Fibroblast of skin of abdomen (primary cell): ENCODE data around the gene HTT.
A peak's percentile ranks its signal among the peaks of the same experiment; 100 is the strongest.

Experiments used
- DNase-seq: peaks from one replicate; pipeline ENCODE4 v3.0.0-alpha.2; 2013

Gene HTT

DNA sequence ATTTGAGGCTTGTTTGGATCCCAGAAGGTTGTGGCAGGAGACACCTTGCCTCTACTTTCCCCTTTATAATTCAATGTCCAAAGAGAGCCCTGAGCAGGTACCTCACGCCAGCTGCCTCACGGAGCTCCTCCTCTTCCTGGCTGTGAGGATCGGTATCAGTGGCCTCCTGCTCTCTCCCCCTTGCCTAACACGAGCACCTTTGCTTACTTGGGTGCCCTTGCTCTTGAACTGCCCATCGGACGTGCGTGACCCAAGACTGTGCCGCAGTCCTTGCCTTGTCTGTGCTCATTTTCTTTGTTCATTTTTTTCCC lies 146.7 kb downstream of the HTT start:
- DNase-seq, result no peak

DNA sequence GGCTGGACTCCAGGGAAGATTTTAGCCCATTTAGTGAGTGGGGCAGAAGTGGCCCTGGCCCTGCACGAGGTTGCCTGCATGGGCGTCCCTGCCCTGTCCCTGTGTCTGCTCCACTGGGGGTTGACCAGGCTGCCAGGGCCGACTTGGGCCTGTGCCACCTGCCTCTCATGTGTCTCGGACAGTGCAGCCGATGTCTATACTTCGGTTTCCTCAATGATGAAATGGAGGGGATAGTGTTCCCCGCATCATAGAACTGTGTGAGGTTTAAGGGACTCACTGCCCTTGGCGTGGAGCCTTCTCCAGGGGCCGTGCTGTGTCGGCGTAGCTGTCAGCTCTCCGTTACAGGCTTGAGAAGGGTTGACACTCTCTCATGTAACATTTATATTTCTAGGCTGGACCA lies 147.5 kb downstream of the HTT start:
- no peak for DNase-seq

DNA sequence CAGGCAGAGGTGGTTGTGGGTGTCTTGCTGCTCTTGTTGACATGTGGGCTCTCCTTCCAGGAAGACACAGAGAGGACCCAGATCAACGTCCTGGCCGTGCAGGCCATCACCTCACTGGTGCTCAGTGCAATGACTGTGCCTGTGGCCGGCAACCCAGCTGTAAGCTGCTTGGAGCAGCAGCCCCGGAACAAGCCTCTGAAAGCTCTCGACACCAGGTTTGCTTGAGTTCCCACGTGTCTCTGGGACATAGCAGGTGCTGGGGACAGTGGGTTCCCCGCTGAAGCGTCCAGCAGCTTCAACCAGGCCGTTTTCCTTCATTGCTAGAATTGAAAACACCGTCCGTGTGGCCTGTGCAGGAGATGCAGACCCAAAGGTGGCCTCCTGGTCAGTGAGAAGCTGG lies 148.9 kb downstream of the HTT start:
- no peak for DNase-seq

DNA sequence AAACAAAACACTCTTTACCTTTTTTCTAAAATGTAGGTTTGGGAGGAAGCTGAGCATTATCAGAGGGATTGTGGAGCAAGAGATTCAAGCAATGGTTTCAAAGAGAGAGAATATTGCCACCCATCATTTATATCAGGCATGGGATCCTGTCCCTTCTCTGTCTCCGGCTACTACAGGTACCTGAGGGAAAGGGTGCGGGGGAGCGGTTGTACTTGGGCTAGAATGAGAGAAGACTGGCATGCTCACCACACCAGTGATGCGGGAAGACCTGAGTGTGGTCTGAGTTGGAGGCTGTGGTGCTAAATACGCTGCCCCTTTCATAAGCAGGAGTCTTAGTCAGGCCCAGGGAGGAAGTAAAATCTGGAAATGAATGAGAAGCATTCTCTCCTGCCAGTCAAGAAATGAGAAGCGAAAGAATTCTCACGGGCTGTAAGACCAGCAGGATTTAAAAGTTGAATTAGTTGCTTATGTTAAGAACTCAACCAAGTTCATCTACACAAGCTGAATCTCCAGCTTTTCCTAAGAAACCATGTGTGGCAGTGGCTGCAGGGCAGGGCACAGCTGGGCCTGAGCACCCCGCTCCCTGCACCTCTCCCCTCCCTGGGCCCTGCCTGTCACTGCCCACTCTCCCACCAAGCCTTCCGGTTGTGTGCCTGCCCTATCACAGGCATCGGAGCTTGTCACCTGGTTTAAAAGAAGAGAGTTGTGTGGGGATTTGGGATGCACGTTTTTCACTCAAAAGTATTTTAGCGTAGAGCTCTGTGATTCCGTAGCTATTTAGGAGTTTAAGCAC lies 149.7 kb downstream of the HTT start:
- DNase-seq, result no peak

DNA sequence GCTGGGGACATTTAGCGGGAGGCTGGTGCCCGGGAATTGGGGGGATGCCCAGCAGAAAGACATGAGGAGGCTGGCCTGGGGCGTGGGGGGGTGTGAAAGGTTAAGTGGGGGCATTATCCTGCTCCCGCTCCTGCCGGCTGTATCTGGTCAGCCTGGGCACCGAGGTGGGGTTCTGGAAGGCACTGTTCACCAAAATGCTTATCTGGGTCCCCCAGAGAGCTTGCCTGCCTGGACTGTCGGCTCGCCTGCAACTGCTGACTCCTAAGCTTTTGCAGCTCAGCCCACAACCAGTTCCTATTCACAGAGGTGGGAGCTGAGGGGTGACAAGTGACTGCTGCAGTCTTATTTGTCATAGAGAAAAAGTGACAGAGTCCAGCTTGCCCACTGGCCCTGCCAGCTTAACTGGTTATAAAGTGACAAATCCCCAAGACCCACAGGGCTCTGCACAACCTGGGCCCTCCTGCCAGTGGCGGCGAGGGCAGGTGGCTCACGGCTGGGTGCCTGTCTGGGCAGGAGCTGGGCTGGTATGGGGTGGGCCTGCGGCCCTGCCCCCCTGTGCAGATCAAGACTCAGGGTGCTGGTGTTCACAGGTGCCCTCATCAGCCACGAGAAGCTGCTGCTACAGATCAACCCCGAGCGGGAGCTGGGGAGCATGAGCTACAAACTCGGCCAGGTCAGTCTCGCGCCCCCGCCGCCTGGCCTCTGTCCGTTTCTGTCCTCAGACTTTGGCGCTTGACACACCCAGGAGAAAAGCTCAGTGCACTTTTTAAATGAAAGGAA lies 150.8 kb downstream of the HTT start:
- no peak for DNase-seq

DNA sequence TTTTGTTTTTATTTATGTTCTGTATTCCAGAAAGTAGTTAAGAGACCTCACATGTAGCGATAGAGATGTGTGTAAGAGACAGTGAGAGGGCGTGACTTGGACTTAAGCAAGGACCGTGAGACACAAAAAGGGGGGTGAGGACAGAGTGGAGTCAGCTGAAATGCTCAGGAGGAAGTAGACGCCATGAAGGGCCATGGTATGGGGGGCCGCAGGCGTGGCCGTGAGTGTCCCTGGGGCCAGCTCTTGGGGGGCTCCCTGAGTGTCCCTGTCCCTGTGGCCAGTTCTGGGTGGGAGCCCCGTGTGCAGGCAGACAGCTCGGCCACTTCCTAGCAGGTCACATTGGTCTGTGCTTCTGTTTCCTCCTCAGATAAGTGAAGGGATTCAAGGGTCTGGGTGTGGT lies 151.5 kb downstream of the HTT start:
- no peak for DNase-seq

DNA sequence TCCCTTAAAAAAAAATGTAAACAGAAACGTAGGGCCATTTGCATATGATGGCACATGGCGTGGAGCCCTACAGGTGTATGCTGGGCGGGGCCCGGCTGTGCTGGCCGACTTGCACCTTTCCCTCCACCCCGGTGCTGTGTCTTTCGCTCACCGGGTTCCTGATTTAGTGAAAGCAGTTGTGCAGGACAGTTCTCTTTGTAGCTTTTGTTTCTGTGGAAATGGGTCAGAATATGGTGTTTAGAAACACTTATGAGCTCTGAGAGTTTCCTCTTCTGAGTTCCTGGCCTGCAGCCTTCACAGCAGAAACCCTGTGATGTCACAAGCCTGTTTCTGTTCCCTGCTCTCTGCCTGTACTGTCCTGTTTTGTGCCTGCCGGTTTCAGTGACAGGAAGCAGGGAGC lies 152.0 kb downstream of the HTT start:
- no peak for DNase-seq

DNA sequence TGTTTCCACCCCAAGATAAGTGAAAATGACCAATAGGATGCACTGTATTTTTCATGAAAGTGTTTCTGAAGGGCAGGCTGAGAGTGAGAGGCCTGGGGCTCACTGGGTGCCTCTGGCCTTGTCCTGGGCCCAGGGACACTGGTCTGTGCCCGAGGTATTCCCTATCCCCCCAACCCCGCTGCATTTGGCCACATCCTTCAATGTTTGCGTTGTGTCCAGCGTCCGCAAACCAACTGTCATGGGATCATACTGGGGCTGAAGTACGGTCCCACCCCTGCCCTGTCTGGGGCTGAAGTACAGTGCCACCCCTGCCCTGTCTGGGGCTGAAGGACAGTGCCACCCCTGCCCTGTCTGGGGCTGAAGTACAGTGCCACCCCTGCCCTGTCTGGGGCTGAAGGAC lies 152.5 kb downstream of the HTT start:
- no peak for DNase-seq

DNA sequence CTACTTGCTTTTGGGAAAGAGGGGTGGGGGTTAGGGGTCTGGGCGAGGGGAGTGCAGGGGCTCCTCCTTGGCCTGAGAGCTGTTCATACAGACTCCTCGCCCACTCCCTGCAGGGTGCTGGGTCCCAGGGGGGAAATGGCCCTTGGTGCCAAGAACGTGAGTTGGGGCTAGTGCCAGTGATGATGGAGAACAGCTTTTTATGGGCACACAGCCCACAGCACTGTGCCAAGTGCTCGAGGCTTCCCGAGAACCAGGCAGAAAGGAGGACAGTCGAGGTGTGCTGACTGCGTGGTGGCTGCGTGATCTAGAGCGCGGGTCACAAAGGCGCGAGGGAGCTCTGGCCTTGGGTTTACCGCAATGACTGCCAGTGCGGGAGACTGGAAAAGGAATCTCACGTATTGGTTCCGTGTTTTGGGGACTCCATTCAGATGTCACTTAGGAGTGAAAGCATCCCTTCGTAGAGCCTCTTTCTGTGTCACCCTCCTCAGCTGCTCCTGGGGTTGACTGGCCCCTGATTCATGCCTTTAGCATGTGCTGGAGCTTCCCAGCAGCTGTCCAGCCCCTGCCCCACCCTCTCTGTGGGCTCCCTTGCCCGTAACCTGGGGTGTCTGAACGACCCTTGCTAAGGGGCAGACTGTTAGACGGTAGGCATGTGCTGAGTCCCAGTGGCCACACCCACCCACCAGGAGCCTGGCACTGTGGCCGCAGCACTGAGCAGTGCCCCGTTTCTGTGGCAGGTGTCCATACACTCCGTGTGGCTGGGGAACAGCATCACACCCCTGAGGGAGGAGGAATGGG lies 153.6 kb downstream of the HTT start:
- DNase-seq, result no peak

DNA sequence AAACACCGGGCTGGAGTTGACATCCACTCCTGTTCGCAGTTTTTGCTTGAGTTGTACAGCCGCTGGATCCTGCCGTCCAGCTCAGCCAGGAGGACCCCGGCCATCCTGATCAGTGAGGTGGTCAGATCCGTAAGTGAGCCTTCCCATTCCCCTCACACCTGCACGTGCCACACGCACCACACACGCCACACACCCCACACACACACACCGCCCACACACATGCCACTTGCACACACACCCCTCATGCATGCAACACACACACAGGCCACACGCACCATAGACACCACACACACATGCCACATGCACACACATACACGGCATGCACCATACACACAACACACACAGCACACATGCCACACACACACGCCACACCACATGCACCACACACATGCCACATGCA lies 154.4 kb downstream of the HTT start:
- no peak for DNase-seq

DNA sequence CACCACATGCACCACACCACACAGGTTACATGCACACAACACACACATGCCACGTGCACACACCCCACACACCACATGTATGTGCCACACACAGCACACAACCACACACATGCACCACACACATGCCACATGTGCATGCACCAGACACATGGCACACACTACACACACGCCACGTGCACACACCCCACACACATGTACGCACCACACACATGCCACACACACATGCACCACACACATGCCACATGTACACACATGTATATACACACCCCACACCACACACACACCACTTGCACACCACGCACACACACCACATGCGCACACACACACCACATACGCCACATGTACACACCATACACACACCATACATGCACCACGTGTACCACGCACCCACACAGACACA lies 154.8 kb downstream of the HTT start:
- no peak for DNase-seq

DNA sequence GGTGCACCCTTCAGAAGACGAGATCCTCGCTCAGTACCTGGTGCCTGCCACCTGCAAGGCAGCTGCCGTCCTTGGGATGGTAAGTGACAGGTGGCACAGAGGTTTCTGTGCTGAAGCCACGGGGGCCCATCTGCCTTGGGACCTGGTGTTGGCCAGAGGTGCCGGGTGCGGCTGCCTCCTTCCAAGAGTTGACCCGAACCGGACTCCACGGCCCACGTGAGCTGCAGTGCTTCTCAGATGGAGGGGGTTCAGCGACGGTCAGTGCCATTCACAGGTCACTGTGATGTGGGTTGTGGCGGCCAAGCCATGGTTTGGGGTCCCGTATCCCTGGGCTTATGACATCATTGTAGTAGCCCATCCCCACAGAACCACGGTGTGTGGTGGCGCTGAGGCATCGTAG lies 155.5 kb downstream of the HTT start:
- no peak for DNase-seq

DNA sequence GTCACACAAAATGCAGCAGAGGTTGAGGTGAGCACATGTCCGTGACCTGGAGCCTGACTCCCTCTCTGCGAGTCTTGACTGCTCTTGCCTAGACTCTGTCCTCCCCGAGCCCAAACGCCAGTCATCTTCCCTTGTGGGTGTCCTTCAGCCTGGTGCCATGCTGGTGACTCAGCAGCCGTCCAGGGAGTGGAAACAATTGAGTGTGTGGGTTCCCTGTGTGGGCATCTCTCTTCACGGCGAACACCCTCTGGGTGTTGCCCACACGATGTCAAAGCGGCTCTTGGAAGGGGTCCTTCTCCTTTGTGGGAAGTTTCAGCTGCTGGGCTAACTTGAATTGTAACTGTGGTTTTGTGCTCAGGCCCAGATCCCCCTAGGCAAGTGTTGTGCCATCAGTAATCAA lies 157.0 kb downstream of the HTT start:
- no peak for DNase-seq

DNA sequence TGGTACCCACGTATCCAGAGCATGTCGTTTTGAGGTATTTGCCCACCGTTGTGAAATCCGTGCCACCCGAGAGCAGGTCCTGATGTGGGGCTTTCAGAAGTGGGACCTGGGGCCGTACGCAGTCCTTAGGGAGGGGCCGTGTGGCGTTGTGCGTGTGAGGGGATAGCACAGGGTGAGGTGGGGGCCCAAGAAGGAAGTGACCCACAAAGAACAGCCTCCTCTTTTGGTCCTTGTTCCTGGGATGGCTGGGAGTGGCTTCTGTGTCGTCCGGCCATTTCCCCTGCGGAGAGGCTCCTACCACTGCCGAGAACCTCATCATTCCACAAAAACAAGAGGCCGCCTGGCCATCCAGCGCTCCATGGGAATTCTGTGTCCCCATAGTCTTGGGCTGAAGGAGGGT lies 157.5 kb downstream of the HTT start:
- DNase-seq, result no peak

DNA sequence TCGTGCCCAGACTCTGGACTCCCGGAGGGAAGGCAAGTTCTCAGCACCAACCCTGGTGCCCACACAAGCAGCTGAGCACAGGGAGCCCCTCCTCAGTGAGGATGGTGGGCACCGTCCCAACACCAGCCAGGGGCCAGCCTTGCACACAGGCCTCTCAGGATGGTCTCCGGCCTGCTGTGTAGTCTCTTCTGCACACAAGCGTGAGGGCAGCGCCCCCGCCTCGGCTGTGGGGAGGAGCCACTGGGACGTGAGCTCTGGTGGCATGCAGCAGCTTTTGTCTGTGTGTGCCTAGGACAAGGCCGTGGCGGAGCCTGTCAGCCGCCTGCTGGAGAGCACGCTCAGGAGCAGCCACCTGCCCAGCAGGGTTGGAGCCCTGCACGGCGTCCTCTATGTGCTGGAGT lies 158.4 kb downstream of the HTT start:
- no peak for DNase-seq

DNA sequence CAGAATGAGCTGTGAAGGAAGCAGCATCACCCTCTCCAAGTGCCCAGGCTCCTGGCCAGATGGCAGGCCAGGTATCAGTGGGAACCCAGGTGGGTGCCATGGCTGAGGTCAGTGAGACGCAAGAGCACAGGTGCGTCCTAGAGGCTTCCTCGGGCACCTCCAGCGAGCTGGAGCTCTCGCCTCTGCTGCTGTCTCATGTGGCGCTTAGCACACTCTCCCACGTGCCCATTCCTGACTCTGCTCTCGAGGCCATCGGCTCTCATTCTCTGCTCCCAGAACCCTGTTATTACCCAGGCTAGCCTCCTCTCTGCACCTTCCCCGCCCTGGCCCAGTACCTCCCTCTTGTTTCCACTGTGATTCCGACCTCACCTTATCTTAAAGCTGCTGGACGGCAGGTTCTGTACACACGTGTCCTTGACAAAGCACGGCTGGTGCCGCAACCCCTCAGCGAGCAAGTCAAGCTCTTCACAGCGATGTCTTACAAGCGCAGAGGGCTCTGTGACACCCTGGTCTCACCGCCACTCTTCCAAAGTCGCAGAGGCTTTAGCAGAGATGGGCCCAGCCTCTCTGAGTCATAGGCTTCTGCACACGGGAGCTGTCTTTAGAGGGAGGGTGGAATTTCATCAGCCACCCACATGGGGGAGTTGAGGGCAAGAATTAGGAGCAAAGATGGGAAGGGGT lies 159.1 kb downstream of the HTT start:
- DNase-seq, result peak; percentile 45

DNA sequence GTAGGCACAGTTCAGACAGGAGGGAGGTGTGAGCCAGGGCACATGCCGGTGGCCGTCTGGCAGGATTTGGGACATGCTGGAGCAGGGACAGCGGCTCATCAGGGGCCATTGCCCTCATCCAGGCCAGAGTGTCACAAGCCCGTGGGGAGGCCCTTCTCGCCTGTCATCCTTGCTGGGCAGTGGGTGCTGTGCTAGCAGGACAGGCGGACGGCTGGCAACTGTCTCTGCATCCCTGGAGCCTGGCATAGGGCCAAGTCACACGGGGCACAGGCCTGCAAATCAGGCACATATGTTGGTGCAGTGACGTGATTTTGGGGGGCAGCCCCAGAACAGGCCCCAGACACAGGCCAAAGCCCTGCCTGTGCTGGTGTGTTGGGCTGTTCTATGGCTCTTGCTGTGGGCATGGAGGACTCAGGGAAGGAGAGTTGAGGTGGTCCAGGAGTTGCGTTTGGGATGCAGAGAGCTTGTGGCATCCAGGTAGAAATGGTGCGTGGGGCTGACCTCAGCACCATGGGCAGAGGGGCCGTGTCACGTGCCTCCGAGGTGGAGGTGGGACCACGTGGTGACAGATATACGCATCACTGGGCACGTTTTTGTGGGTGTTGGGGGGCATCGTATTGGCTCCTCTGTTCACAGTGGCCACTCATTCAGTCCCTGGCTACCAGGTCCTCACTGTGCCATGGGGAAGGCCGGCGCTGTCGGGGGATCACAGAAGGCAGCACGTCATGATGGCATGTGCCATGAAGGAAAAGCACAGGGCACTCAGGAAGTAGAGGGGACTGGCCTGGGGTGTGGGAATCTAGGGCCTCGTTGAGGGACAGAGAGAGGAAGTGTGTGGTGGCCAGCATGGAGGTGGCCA lies 159.9 kb downstream of the HTT start:
- DNase-seq, result peak; percentile 8

DNA sequence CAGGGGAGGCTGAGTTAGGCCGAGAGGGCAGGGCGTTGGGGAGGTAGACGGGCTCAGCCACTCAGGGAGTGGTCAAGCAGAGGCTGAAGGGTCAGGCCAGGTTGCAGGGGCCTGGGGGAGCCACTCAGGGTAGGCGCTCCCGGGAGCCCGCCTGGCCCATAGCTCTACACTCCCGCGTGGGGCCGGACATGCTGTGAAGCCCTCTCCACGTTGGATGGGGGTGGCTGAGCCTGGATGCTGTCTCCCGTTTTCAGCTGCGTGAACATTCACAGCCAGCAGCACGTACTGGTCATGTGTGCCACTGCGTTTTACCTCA lies 160.5 kb downstream of the HTT start:
- no peak for DNase-seq

DNA sequence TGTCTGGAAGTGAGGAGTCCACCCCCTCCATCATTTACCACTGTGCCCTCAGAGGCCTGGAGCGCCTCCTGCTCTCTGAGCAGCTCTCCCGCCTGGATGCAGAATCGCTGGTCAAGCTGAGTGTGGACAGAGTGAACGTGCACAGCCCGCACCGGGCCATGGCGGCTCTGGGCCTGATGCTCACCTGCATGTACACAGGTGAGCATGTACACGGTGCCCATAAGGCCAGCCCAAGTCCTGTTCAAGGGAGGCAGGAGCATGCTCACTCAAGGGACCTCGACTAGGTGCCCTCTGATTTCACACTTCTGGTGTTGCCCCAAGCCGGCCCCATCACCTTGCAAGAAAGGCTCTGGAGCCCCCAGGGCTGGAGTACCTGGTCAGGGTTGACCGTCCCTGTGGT lies 161.1 kb downstream of the HTT start:
- no peak for DNase-seq

DNA sequence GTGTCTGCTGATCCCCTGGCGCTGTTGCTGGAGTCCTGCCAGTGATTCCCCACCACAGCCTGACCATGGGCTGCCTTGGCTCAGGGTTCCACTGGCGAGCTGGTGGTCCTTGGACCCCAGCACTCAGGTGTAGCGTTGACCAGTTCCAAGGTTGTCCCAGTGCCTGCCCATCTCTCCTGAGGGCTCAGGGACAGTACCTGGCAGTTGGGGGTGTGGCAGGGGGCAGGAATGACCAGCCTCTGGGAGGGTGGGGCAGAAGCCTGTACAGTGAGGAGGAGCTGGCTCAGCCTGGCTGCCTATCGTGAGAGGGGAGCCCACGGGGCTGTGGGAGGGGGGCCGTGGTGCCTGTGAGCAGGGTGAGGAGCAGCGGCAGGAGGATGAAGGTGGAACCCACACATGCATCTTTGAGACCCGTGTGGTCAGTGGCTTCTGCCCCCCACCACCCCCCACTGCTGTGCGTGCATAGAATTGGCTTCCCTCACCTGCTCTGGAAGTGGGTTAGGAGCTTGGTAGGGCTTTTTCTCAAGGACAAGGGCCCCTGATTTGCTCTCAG lies 161.9 kb downstream of the HTT start:
- DNase-seq, result no peak

DNA sequence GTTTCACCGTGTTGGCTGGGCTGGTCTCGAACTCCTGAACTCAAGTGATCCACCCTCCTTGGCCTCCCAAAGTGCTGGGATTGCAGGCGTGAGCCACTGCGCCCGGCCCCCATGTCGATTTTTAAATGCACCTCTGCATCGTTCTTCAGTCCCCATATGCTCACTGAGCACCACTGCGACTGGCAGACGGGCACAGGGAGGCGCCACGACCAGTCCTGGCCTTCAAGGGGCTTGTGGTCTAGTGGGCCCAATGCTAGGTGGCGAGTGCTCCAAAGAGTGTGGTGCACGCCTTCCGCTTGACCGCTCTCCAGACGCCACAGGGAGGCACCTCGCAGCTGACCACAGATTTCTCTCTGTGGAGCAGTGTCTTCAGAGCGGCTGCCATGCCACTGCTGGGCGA lies 162.8 kb downstream of the HTT start:
- DNase-seq, result no peak
